ENCODE data around the gene ODAPH.

DNA sequence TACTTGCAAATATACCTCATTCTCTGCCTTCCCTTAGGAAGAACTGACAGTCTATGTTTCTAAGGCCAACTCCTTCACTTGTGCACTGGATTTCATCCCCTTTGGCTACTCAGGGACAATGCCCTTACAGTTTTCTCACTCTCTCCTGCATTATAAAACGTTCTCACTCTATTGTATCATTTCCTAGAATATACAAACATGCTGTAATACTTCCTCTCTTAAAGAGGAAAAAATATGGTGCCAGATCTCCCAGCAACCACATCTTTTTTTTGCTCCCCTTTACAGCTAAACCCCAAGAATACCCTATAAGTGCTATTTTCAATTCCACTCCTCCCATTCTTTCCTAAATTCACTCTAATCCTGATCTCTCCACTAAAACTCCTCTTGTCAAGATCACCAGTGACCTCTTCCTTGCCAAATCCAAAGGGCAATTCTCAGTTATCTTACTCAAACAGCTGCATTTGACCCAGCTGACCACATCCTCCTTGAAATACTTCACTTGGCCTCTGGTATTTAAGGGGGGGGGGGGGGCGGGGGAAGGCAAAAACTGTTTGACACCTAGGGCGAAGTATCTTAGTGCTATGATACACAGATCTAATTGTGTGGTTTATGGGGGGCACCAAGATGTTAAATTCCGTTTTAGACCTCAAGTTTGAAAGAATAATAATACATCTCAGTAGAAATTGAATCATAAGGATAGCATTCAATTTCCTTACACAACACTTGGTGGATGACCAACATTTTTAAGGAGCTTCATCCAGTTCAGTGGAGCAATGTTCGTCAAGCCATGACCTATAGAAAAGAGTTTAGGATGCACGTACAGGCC, 43.3 kb upstream of the ODAPH start:
- TF ChIP-seq, protein P1, sequence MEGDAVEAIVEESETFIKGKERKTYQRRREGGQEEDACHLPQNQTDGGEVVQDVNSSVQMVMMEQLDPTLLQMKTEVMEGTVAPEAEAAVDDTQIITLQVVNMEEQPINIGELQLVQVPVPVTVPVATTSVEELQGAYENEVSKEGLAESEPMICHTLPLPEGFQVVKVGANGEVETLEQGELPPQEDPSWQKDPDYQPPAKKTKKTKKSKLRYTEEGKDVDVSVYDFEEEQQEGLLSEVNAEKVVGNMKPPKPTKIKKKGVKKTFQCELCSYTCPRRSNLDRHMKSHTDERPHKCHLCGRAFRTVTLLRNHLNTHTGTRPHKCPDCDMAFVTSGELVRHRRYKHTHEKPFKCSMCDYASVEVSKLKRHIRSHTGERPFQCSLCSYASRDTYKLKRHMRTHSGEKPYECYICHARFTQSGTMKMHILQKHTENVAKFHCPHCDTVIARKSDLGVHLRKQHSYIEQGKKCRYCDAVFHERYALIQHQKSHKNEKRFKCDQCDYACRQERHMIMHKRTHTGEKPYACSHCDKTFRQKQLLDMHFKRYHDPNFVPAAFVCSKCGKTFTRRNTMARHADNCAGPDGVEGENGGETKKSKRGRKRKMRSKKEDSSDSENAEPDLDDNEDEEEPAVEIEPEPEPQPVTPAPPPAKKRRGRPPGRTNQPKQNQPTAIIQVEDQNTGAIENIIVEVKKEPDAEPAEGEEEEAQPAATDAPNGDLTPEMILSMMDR (IDR thresholded peaks at IDR 0.05): no peak
- no peak for TF ChIP-seq POLR2A (IDR thresholded peaks at IDR 0.05)
- no peak for TF ChIP-seq EP300 (IDR thresholded peaks at IDR 0.05; ENCODE audit: low read depth)
- no peak for TF ChIP-seq POLR2AphosphoS5 (IDR thresholded peaks at IDR 0.05)

Data from transverse colon (tissue), 4 donors.